A673 (cell line): Measurements from ENCODE around the gene PAK1. TPM values are rescaled to one million over a fixed set of nuclear protein-coding genes. Genes with fewer than 3 reads are reported as not detected.

Source experiments
- BruUV-seq: library from RNA; stranded (reverse); fragments of 400-500 nt; replicated peaks from 2 replicates; lab custom pipeline; 2021; lab: Mats Ljungman, UMichigan
- CTCF ChIA-PET: fragments of 300-600 bp; sonication (Branson Sonifier 250); formaldehyde crosslinking; loops from one replicate; lab custom pipeline; 2022; ENCODE audit warnings: antibody characterized with exemption; lab: Charles Lee
- POLR2A ChIA-PET: fragments of 300-600 bp; sonication (Branson Sonifier 250); formaldehyde crosslinking; loops from one replicate; lab custom pipeline; 2022; ENCODE audit warnings: antibody characterized with exemption; ENCODE audit not compliant: low non-redundant PET; lab: Charles Lee
- DNase-seq: peaks from one replicate; pipeline ENCODE4 v3.0.0-alpha.2; 2015; ENCODE audit warnings: low spot score
- H3K27ac ChIP-seq: fragments of 200-600 bp; sonication (generic); 2 replicates; pipeline ENCODE4 v1.5.1; 2016; ENCODE audit warnings: mixed run types, low read depth, mild to moderate bottlenecking, mixed read lengths, antibody characterized with exemption, low read length; ENCODE audit not compliant: poor library complexity, severe bottlenecking
- H3K27me3 ChIP-seq: fragments of 200-600 bp; sonication (generic); replicated peaks from 2 replicates; pipeline ENCODE4 v1.6.1; 2017; ENCODE audit warnings: mixed run types, low read depth, mild to moderate bottlenecking, mixed read lengths, antibody characterized with exemption, low read length; ENCODE audit not compliant: insufficient read depth, poor library complexity
- H3K36me3 ChIP-seq: fragments of 200-600 bp; sonication (generic); 2 replicates; pipeline ENCODE4 v1.6.1; 2016; ENCODE audit warnings: mixed run types, mild to moderate bottlenecking, mixed read lengths, antibody characterized with exemption, low read length; ENCODE audit not compliant: insufficient read depth, poor library complexity, severe bottlenecking
- H3K4me1 ChIP-seq: fragments of 200-600 bp; sonication (generic); 2 replicates; pipeline ENCODE4 v1.6.1; 2017; ENCODE audit warnings: mixed run types, mild to moderate bottlenecking, mixed read lengths, antibody characterized with exemption, low read length; ENCODE audit not compliant: insufficient read depth, poor library complexity, severe bottlenecking
- H3K4me3 ChIP-seq: fragments of 200-600 bp; sonication (generic); 2 replicates; pipeline ENCODE4 v1.5.1; 2016; ENCODE audit warnings: low read depth, mixed run types, mild to moderate bottlenecking, mixed read lengths, low read length; ENCODE audit not compliant: poor library complexity, severe bottlenecking
- H3K9me3 ChIP-seq: fragments of 200-600 bp; sonication (generic); 2 replicates; pipeline ENCODE4 v1.6.1; 2016; ENCODE audit warnings: mixed run types, low read depth, mild to moderate bottlenecking, mixed read lengths, antibody characterized with exemption, low read length; ENCODE audit not compliant: poor library complexity, severe bottlenecking
- CTCF ChIP-seq: fragments of 300-800, 200-600 bp; sonication (generic); conservative IDR thresholded peaks from 2 replicates; pipeline ENCODE4 v1.5.1; 2017; ENCODE audit warnings: low read depth, mild to moderate bottlenecking, antibody characterized with exemption, low read length, moderate library complexity, mixed read lengths
- EZH2 ChIP-seq: fragments of 200-600 bp; sonication (generic); IDR thresholded peaks from 2 replicates; pipeline ENCODE4 v1.6.1; 2017; ENCODE audit warnings: borderline replicate concordance, low read depth, mild to moderate bottlenecking, mixed read lengths, antibody characterized with exemption, low read length; ENCODE audit not compliant: poor library complexity, severe bottlenecking
- intact Hi-C: fragments of 100-400 bp; cut with micrococcal nuclease; formaldehyde crosslinking; loops from one replicate; pipeline ENCODE4 v1.10.0; 2022; ENCODE audit not compliant: unreplicated experiment
- total RNA-seq: library from RNA; stranded (reverse); gene quantifications from 2 replicates; pipeline ENCODE4 v1.2.3, GENCODE V29; 2021

The PAK1 gene
- total RNA-seq, 1 experiment from 2014 or later = 44.2 TPM

GRCh38 chr11:77397631-77398030, 76.3 kb downstream of the PAK1 start:
- intact Hi-C loops = no loop called here
- H3K4me1 ChIP-seq = peaks cover 7% of the 10 kb centered on the region
- CTCF ChIA-PET = no interaction called here
- H3K9me3 ChIP-seq = no peaks in the 10 kb centered on the region
- TF ChIP-seq CTCF (no peak), EZH2 (no peak)
- no peak overlapping the region for H3K4me3 ChIP-seq
- no peaks in the 10 kb centered on the region for H3K27me3 ChIP-seq
- no TSS peak for BruUV-seq
- H3K27ac ChIP-seq = no peak overlapping the region
- POLR2A ChIA-PET = no interaction called here
- no peaks in the 10 kb centered on the region for H3K36me3 ChIP-seq
- no peak for DNase-seq

- peaks cover 2% of the 10 kb centered on the region for H3K4me1 ChIP-seq
- TF ChIP-seq EZH2 = no peak
- no peak for TF ChIP-seq CTCF
- ChIA-PET CTCF (no interaction called here), POLR2A (no interaction called here)
- no peak overlapping the region for H3K4me3 ChIP-seq
- H3K9me3 ChIP-seq = no peaks in the 10 kb centered on the region
- no TSS peak for BruUV-seq
- intact Hi-C loops = no loop called here
- H3K27me3 ChIP-seq = no peaks in the 10 kb centered on the region
- H3K27ac ChIP-seq = no peak overlapping the region
- no peak for DNase-seq
- no peaks in the 10 kb centered on the region for H3K36me3 ChIP-seq
Measured at GRCh38 chr11:77396911-77397310, 77.0 kb downstream of the PAK1 start.

- Histone ChIP-seq H3K4me1 (no peaks in the 10 kb centered on the region), H3K9me3 (no peaks in the 10 kb centered on the region), H3K4me3 (no peak overlapping the region), H3K27ac (no peak overlapping the region), H3K36me3 (no peaks in the 10 kb centered on the region), H3K27me3 (no peaks in the 10 kb centered on the region)
- intact Hi-C loops = no loop called here
- TF ChIP-seq EZH2 (no peak), CTCF (no peak)
- ChIA-PET CTCF (no interaction called here), POLR2A (no interaction called here)
- BruUV-seq = no TSS peak
- no peak for DNase-seq
Measured at GRCh38 chr11:77396305-77396704, 77.6 kb downstream of the PAK1 start.
